Mesenchymal stem cell (in vitro differentiated cells and primary cell): ENCODE measurements around the gene CAPN9.

Source experiments
- DNase-seq: peaks from one replicate; pipeline ENCODE4 v3.0.0-alpha.2; 2013
- H2AFZ ChIP-seq: one replicate; pipeline ENCODE4 v1.6.1; 2013; ENCODE audit warnings: low read depth, mild to moderate bottlenecking, control low read depth, inconsistent platforms, low read length, moderate library complexity
- H2AK5ac ChIP-seq: 2 replicates; pipeline ENCODE4 v1.6.1; 2013; ENCODE audit warnings: low read length, moderate library complexity, mild to moderate bottlenecking, inconsistent platforms; ENCODE audit not compliant: severe bottlenecking
- H2BK120ac ChIP-seq: one replicate; pipeline ENCODE4 v1.6.1; 2013; ENCODE audit warnings: low read depth, mild to moderate bottlenecking, inconsistent platforms, low read length, moderate library complexity
- H2BK12ac ChIP-seq, 2 experiments: one replicate each; pipeline ENCODE4 v1.6.1; 2013; ENCODE audit warnings: inconsistent platforms in 2 of 2, low read length in 2 of 2, mild to moderate bottlenecking in 2 of 2, moderate library complexity in 2 of 2, control low read depth in 1 of 2
- H2BK15ac ChIP-seq: one replicate; pipeline ENCODE4 v1.6.1; 2013; ENCODE audit warnings: mild to moderate bottlenecking, low read depth, inconsistent platforms; ENCODE audit not compliant: poor library complexity, severe bottlenecking
- H2BK5ac ChIP-seq: 2 replicates; pipeline ENCODE4 v1.6.1; 2013; ENCODE audit warnings: low read depth, mild to moderate bottlenecking, low read length, control low read depth, inconsistent platforms; ENCODE audit not compliant: poor library complexity, severe bottlenecking
- H3K14ac ChIP-seq, 2 experiments: one replicate each; pipeline ENCODE4 v1.6.1; 2013; ENCODE audit warnings: inconsistent platforms in 2 of 2, low read length in 2 of 2, control low read depth in 1 of 2, mild to moderate bottlenecking in 1 of 2, moderate library complexity in 1 of 2
- H3K18ac ChIP-seq, 2 experiments: one replicate each; pipeline ENCODE4 v1.6.1; 2013; ENCODE audit warnings: inconsistent platforms in 2 of 2, low read length in 2 of 2, control low read depth in 1 of 2, low read depth in 1 of 2, mild to moderate bottlenecking in 1 of 2
- H3K23ac ChIP-seq, 2 experiments: one replicate each; pipeline ENCODE4 v1.6.1; 2013; ENCODE audit warnings: inconsistent platforms in 2 of 2, low read length in 2 of 2, mild to moderate bottlenecking in 2 of 2, moderate library complexity in 2 of 2, control low read depth in 1 of 2
- H3K27ac ChIP-seq: 2 replicates; pipeline ENCODE4 v1.5.1; 2013; ENCODE audit warnings: mild to moderate bottlenecking, moderate library complexity, low read length, control low read depth, inconsistent platforms; ENCODE audit not compliant: poor library complexity, severe bottlenecking
- H3K27me3 ChIP-seq, 2 experiments: 2 replicates each; pipeline versions ENCODE4 v1.6.1 to v1.7.0; 2013; ENCODE audit warnings: low read length in 2 of 2, mild to moderate bottlenecking in 2 of 2, moderate library complexity in 2 of 2, control low read depth in 1 of 2, inconsistent platforms in 1 of 2; ENCODE audit not compliant: control insufficient read depth in 1 of 2, insufficient read depth in 1 of 2
- H3K36me3 ChIP-seq, 2 experiments: 2 replicates each; pipeline versions ENCODE4 v1.6.1 to v1.7.0; 2013; ENCODE audit warnings: low read length in 2 of 2, control low read depth in 1 of 2, inconsistent platforms in 1 of 2, low read depth in 1 of 2, mild to moderate bottlenecking in 1 of 2; ENCODE audit not compliant: insufficient read depth in 2 of 2, control insufficient read depth in 1 of 2
- H3K4ac ChIP-seq, 2 experiments: one replicate each; pipeline ENCODE4 v1.6.1; 2013; ENCODE audit warnings: inconsistent platforms in 2 of 2, low read length in 2 of 2, mild to moderate bottlenecking in 2 of 2, moderate library complexity in 2 of 2, control low read depth in 1 of 2, low read depth in 1 of 2
- H3K4me1 ChIP-seq: 2 replicates; pipeline ENCODE4 v1.6.1; 2013; ENCODE audit warnings: low read depth, low read length, control low read depth; ENCODE audit not compliant: control insufficient read depth, insufficient read depth
- H3K4me2 ChIP-seq: 2 replicates; pipeline ENCODE4 v1.6.1; 2013; ENCODE audit warnings: low read length, mild to moderate bottlenecking, inconsistent platforms; ENCODE audit not compliant: poor library complexity, severe bottlenecking
- H3K4me3 ChIP-seq, 2 experiments: 2 replicates each; pipeline versions ENCODE4 v1.5.1 to v1.7.0; 2013; ENCODE audit warnings: low read length in 2 of 2, mild to moderate bottlenecking in 2 of 2, control low read depth in 1 of 2, low read depth in 1 of 2; ENCODE audit not compliant: insufficient read depth in 1 of 2
- H3K79me1 ChIP-seq: replicated peaks from 2 replicates; pipeline ENCODE4 v1.6.1; 2013; ENCODE audit warnings: mild to moderate bottlenecking, control low read depth, low read length, inconsistent platforms; ENCODE audit not compliant: poor library complexity, severe bottlenecking
- H3K9ac ChIP-seq: 2 replicates; pipeline ENCODE4 v1.7.0; 2013; ENCODE audit warnings: mild to moderate bottlenecking, low read length, moderate library complexity
- H3K9me3 ChIP-seq: 2 replicates; pipeline ENCODE4 v1.7.0; 2013; ENCODE audit warnings: mild to moderate bottlenecking, low read length; ENCODE audit not compliant: control insufficient read depth
- H4K8ac ChIP-seq: one replicate; pipeline ENCODE4 v1.6.1; 2013; ENCODE audit warnings: inconsistent platforms, mild to moderate bottlenecking, low read length, moderate library complexity
- H4K91ac ChIP-seq: one replicate; pipeline ENCODE4 v1.6.1; 2013; ENCODE audit warnings: mild to moderate bottlenecking, low read length, inconsistent platforms
- WGBS: methylation state at CpG from one replicate; pipeline ENCODE4 v1.1.7; 2013; ENCODE audit warnings: mixed read lengths; 5-methylcytosine and 5-hydroxymethylcytosine counted together

Gene CAPN9

DNA sequence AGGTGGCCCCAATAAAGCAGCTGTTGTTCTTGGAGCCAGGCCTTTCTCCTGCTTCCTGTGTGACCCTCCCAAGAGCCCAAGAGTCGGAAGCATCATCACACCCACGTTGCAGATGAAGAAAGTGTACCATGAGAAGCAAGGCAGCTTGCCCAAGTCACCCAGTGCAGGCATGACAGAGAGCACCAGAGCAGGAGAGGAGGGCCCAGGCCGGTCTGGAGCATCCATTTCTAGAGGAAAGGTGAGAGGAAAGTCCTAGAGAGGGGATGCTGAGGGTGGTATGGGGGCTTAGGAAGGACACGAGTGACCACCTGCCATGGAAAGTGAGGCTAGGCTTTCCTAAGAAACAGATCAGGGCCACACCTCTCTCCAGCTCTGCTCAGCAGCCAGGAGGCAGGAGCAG is 74.2 kb downstream of the CAPN9 start:
- Histone ChIP-seq H4K91ac (no peak overlapping the region), H2BK120ac (no peak overlapping the region), H2BK12ac (no peak overlapping the region), H3K23ac (no peak overlapping the region), H2AK5ac (no peak overlapping the region), H3K27me3 (no peaks in the 10 kb centered on the region), H3K9ac (no peak overlapping the region), H3K14ac (no peak overlapping the region), H3K4me3 (peak overlapping the region in 1 of 2 experiments; percentile 8), H2BK15ac (no peak overlapping the region), H3K4ac (no peak overlapping the region), H3K18ac (no peak overlapping the region), H2BK5ac (no peak overlapping the region), H3K4me2 (no peak overlapping the region), H3K9me3 (no peaks in the 10 kb centered on the region), H3K27ac (no peak overlapping the region), H4K8ac (no peak overlapping the region), H3K79me1 (no peaks in the 10 kb centered on the region), H3K4me1 (peaks cover 12% of the 10 kb centered on the region), H2AFZ (no peak overlapping the region), H3K36me3 (no peaks in the 10 kb centered on the region)
- 77% methylated on average over 4 of the region's 4 CpGs for WGBS
- no peak for DNase-seq

DNA sequence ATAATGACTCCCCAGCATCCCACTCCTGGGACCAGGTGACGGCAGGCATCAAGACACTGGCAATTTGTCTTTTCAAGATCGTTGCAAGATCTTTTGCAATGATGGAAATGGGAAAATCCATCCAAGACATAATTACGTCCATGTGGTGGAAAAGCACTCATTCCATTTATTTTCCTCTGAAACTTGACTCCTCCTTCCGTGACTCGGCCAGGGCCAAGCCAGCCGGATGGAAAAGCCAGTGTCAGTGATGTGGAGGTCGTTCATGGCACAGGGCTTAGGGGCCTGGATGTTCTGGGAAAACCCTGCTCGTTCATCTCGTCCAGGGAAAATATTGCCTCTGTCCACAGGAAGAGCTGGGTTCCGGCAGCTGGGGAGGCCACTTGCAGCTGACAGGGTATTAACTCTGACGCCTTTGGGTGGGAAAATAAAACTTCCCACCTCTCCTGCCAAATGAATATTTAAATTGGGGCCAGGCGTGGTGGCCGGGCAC is 74.9 kb downstream of the CAPN9 start:
- Histone ChIP-seq H3K27me3 (no peaks in the 10 kb centered on the region), H2AK5ac (no peak overlapping the region), H3K9ac (peak overlapping the region; percentile 90), H3K27ac (no peak overlapping the region), H2BK12ac (no peak overlapping the region), H3K18ac (no peak overlapping the region), H3K4me2 (no peak overlapping the region), H2BK5ac (no peak overlapping the region), H3K23ac (no peak overlapping the region), H3K4me1 (peaks cover 15% of the 10 kb centered on the region), H4K8ac (no peak overlapping the region), H2BK120ac (no peak overlapping the region), H3K4ac (no peak overlapping the region), H3K36me3 (peaks cover 0 to 3% of the 10 kb centered on the region in 2 experiments), H2BK15ac (no peak overlapping the region), H2AFZ (no peak overlapping the region), H4K91ac (no peak overlapping the region), H3K4me3 (peak overlapping the region in 1 of 2 experiments; percentile 39), H3K9me3 (no peaks in the 10 kb centered on the region), H3K14ac (no peak overlapping the region), H3K79me1 (no peaks in the 10 kb centered on the region)
- no peak for DNase-seq
- 86% methylated on average over 13 of the region's 13 CpGs for WGBS

DNA sequence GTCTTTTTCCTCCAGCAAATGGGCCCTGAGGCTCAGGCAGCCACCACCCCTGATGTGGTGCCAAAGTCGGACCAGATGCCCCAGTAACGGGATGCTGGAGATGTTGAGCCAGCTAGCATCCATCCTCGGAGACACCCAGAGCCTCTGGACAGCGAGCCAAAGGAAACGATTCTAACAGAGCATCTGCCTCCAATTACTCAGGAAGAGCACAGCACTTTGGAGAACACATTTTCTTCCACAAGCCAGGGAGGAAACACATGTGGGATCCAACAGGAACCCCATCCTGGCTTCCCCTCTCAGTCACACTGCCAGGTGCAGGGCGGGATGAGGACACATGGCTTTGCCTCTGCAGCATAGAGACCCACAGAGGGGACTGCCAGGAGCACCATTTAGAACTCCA is 76.2 kb downstream of the CAPN9 start:
- Histone ChIP-seq H3K9me3 (no peaks in the 10 kb centered on the region), H3K23ac (no peak overlapping the region), H4K91ac (no peak overlapping the region), H2AFZ (no peak overlapping the region), H3K4ac (no peak overlapping the region), H3K27ac (no peak overlapping the region), H2BK120ac (no peak overlapping the region), H3K4me1 (peaks cover 21% of the 10 kb centered on the region), H3K4me2 (no peak overlapping the region), H2BK15ac (no peak overlapping the region), H4K8ac (no peak overlapping the region), H3K27me3 (no peaks in the 10 kb centered on the region), H3K4me3 (peak overlapping the region in 1 of 2 experiments; percentile 50), H2BK12ac (peak overlapping the region in 1 of 2 experiments; percentile 15), H3K18ac (no peak overlapping the region), H3K36me3 (peaks cover 0 to 3% of the 10 kb centered on the region in 2 experiments), H3K9ac (peak overlapping the region; percentile 90), H3K14ac (no peak overlapping the region), H3K79me1 (peaks cover 2% of the 10 kb centered on the region), H2AK5ac (no peak overlapping the region), H2BK5ac (no peak overlapping the region)
- 88% methylated on average over 6 of the region's 6 CpGs for WGBS
- DNase-seq, result no peak

DNA sequence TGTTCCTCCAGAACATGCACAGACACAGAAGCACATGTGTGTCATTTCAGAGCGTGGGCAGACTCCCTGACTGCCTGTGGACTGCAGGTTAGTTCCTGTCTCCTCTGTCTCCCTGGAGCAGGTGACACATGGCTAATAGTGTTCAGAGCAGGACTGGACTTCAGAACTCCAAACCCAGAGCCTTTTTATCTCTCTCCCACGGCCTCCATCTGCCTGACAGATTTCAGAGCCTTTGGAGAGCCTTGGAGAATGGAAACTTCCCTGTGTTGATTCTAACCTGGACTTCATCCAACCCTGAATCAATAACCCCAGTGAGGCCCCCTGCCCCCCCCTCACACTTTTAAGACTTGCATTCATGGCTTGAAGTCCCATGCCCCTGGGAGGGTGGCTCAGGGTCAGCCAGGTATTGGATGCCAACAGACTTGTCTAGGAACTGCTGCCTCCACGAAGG is 76.8 kb downstream of the CAPN9 start:
- Histone ChIP-seq H2BK120ac (no peak overlapping the region), H3K4me2 (no peak overlapping the region), H2BK5ac (no peak overlapping the region), H3K4me3 (peak overlapping the region in 1 of 2 experiments; percentile 50), H3K9me3 (no peaks in the 10 kb centered on the region), H2BK15ac (no peak overlapping the region), H2AFZ (no peak overlapping the region), H3K18ac (no peak overlapping the region), H3K23ac (no peak overlapping the region), H3K79me1 (peaks cover 2% of the 10 kb centered on the region), H4K8ac (no peak overlapping the region), H3K27ac (no peak overlapping the region), H3K36me3 (peaks cover 0 to 3% of the 10 kb centered on the region in 2 experiments), H2AK5ac (peak overlapping the region; percentile 21), H3K14ac (no peak overlapping the region), H3K27me3 (no peaks in the 10 kb centered on the region), H4K91ac (peak overlapping the region; percentile 12), H2BK12ac (no peak overlapping the region), H3K9ac (peak overlapping the region; percentile 90), H3K4me1 (peaks cover 21% of the 10 kb centered on the region), H3K4ac (no peak overlapping the region)
- DNase-seq, result no peak
- 80% methylated on average over 3 of the region's 3 CpGs for WGBS
